GM12875 (cell line): ENCODE results near the gene ALDH1A3.
A peak's percentile ranks its signal among the peaks of the same experiment; 100 is the strongest.

Source experiments
- H3K4me3 ChIP-seq: one replicate; pipeline ENCODE4 v1.5.1; 2011; ENCODE audit warnings: low read depth, low read length, control low read depth
- TF ChIP-seq, protein P1 (sequence below): IDR thresholded peaks from 2 replicates; pipeline ENCODE4 v1.5.1; 2011; ENCODE audit warnings: low read depth, mild to moderate bottlenecking, control low read depth, inconsistent platforms, low read length, moderate library complexity, borderline replicate concordance; ENCODE audit not compliant: insufficient read depth

The ALDH1A3 gene

DNA sequence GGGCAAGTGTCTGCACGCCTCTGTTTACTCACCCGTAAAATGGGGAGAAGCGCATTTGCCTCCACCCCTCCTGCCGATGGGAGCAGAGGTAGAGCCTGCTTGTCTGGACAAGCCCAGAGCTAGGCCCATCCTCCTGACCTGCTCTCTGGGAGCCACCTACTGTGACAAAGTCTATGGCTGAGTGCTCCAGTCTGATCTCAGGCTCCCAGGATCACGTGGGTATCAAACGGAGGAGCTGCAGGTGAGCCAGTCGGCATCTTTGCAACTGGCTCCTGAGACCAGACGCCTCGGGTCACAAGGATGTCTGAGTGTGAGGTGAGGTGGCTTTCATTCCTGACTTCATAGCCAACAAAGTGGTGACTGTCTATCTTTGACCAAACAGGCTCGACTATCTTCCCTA lies 2.1 kb upstream of the ALDH1A3 start:
- H3K4me3 ChIP-seq: no peak overlapping the region

DNA sequence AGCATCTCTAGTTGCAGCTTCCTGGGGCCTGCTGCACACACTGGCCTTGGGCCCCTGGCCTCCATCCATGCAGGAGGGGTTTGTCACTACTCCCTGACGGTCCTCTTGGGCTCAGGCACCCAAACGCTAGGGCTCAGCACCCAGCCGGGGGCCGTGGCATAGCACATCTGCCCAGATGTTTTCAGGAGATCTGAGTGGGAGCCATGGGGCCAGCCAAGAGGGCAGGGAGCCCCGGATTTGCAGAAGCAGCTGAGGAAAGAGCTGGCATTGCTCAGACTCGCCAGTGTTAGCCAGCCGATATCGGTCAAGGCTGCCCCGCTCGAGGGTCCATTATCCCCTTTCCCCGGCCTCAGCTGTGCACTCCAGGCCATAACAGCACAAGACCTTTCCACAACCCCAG lies 1.5 kb upstream of the ALDH1A3 start:
- no peak overlapping the region for H3K4me3 ChIP-seq
- TF ChIP-seq, protein P1, sequence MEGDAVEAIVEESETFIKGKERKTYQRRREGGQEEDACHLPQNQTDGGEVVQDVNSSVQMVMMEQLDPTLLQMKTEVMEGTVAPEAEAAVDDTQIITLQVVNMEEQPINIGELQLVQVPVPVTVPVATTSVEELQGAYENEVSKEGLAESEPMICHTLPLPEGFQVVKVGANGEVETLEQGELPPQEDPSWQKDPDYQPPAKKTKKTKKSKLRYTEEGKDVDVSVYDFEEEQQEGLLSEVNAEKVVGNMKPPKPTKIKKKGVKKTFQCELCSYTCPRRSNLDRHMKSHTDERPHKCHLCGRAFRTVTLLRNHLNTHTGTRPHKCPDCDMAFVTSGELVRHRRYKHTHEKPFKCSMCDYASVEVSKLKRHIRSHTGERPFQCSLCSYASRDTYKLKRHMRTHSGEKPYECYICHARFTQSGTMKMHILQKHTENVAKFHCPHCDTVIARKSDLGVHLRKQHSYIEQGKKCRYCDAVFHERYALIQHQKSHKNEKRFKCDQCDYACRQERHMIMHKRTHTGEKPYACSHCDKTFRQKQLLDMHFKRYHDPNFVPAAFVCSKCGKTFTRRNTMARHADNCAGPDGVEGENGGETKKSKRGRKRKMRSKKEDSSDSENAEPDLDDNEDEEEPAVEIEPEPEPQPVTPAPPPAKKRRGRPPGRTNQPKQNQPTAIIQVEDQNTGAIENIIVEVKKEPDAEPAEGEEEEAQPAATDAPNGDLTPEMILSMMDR: no peak

More for the DNA sequence above, 2.1 kb upstream of the ALDH1A3 start:
- TF ChIP-seq, protein P1: no peak

DNA sequence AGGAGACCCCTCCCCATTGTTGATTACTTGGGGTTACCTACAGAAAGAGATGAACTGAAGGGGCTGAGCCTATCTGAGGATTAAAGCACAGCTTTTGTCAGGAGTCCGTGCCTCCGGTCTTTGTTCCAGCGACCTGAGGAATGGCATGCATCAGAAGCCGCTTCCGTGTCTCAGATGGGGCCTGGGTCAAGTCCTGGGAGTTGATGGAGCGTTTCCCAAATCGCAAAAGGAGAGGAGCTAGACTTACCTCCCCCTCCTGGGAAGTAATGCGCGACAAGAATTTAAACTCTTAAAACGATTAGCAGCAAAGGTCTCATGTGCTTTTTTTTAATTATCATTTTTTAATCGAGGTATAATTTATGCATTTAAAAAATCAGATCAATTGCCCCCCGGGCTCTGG lies 983 bp upstream of the ALDH1A3 start:
- H3K4me3 ChIP-seq: no peak overlapping the region
- TF ChIP-seq, protein P1: no peak

DNA sequence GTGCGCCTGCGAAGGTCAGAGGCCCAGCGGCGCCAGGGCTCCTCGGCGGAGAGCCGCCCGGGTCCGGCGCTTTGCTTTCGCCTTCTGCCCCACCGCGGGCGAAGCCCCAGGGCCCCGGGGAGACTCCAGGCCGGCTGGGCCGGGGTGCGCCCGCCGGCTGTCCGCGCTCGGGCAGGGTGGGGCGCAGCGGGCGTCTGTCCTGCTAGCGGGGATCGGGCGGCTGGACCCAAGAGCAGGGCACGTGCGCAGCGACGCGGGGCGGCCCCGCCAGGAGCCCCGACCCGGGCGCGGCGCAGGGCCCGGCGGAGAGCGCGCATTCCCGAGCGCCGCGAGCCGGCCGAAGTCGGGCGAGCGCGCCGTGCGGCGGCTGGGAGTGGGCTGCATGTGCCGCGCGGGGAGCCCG lies 569 bp upstream of the ALDH1A3 start:
- H3K4me3 ChIP-seq: peak overlapping the region; percentile 37
- TF ChIP-seq, protein P1: no peak

DNA sequence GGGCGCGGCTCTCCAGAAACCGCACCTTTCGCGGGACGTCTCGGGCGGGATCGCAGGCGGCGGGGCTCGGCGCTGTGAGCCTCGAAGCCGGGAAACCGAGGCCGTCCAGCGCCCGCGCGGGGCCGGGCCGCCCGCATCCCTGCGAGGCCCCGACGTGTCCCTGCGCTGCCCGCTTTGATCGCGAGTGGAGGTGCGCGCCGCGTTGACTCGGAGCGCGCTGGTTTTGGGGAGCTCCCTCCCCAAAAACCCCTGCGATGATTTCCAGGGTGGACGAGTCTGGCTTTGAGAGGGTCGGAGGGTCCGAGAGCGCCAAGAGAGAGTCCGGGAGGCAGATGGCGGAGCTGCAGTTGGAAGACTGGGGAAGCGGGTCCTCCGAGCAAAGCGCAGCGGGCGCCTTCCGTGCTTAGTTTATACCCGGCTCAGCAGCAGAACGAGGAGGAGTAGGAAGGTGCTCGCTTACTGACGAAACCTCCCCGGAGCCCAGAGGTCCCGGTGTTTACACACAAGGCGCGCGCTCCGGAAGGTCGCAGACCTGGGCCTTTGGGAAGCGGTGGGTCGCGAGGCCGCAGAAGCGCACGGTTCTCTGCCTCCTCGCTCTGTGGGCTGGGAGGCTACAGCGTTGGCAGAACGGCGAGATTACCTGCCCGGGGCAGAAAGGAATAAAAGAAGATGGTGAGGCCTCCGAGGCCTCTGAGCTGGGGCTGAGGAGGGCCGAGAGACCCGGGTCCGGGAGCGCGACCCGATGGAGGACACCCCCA lies 687 bp downstream of the ALDH1A3 start:
- no peak overlapping the region for H3K4me3 ChIP-seq
- TF ChIP-seq, protein P1: no peak

DNA sequence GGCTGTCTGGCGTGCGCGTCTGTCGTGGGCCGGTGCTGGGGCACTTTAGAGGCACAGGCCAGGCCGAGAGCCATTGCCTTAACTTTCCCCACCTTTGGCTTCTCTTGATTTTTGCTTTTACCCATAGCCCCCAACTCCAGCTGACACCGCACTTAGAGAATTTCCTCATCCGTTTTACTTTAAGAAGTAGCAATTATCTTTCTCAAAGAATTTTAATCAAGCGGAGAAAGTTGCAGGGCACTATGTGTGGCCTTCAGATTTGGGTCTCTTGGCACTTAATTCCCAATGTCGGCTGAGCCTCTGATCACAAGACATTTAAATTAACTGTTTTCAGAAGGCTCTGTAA lies 1.2 kb downstream of the ALDH1A3 start:
- H3K4me3 ChIP-seq: no peak overlapping the region
- TF ChIP-seq, protein P1: no peak

DNA sequence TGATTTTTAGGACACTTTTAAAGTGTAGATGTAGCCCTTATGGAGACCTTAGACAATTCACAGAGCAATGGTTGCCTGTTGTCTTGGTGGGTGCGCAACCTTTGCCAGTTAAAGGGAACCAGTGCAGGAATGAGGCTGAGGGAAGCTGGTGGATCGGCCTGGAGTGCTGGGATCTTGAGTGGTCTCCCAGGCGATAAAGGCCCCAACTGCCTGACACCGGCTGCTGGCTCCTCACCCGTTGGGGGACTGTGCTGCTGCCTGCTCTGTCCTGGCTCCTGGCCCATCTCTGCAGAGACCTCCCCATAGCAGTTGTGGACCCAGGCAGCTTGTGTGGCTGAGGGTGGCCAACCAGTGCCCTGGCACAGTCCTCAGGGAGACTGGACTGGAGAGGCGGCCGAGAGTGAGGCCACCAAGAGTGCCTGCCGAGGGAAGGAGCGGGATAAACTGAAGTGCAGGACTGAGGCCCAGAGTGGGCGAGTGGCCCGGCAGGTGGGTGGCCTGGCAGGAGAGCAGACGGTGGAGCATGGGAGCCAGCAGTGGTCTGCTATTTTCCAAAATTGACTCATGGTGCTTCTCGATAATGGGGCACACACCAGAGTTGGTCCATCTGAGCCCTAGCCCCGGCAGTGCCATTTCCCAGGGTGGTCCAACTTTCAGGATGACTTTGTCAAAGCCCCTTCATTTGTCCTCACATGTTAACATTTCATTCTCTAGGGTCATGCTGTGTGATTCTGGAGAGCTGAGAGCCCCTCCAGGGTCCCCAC lies 2.1 kb downstream of the ALDH1A3 start:
- TF ChIP-seq, protein P1: no peak
- H3K4me3 ChIP-seq: no peak overlapping the region
